GM23338 (cell line): Measurements from ENCODE around the gene AGAP1. TPM values are rescaled to one million over a fixed set of nuclear protein-coding genes. Genes with fewer than 3 reads are reported as not detected.
A peak's percentile ranks its signal among the peaks of the same experiment; 100 is the strongest.

ENCODE experiments used
- ATAC-seq: fragments of 200-7000 bp; cut with Tn5 transposase; 3 replicates; pipeline ENCODE4 v1.9.1; 2020
- DNase-seq: peaks from one replicate; pipeline ENCODE4 v3.0.0-alpha.2; 2015; ENCODE audit warnings: low spot score
- H2AFZ ChIP-seq: fragments of 200-600 bp; sonication (generic); 2 replicates; pipeline ENCODE4 v1.8.0; 2016; ENCODE audit warnings: antibody characterized with exemption, mild to moderate bottlenecking, moderate library complexity
- H3F3A ChIP-seq: fragments of 200-600 bp; sonication (generic); replicated peaks from 2 replicates; pipeline ENCODE4 v1.8.0; 2017; ENCODE audit warnings: antibody characterized with exemption, mixed run types, low read depth
- H3K27ac ChIP-seq: fragments of 200-600 bp; sonication (generic); 2 replicates; pipeline ENCODE4 v1.6.1; 2016; ENCODE audit warnings: low read depth
- H3K27me3 ChIP-seq: fragments of 200-600 bp; sonication (generic); 2 replicates; pipeline ENCODE4 v1.8.0; 2016; ENCODE audit warnings: mild to moderate bottlenecking, mixed run types, moderate library complexity; ENCODE audit not compliant: insufficient read depth
- H3K36me3 ChIP-seq: fragments of 200-600 bp; sonication (generic); 2 replicates; pipeline ENCODE4 v1.8.0; 2016; ENCODE audit warnings: mild to moderate bottlenecking; ENCODE audit not compliant: insufficient read depth
- H3K4me1 ChIP-seq: fragments of 200-600 bp; sonication (generic); 2 replicates; pipeline ENCODE4 v1.8.0; 2016; ENCODE audit warnings: mild to moderate bottlenecking, moderate library complexity; ENCODE audit not compliant: insufficient read depth
- H3K4me2 ChIP-seq: fragments of 200-600 bp; sonication (generic); 2 replicates; pipeline ENCODE4 v1.7.1; 2017; ENCODE audit warnings: mixed run types
- H3K4me3 ChIP-seq: fragments of 200-600 bp; sonication (generic); 2 replicates; pipeline ENCODE4 v1.6.1; 2016; ENCODE audit warnings: mixed run types
- H3K79me2 ChIP-seq: fragments of 200-600 bp; sonication (generic); replicated peaks from 2 replicates; pipeline ENCODE4 v1.8.0; 2017; ENCODE audit warnings: mild to moderate bottlenecking; ENCODE audit not compliant: insufficient read depth
- H3K9me2 ChIP-seq: fragments of 200-600 bp; sonication (generic); 2 replicates; pipeline ENCODE4 v1.8.0; 2017; ENCODE audit not compliant: insufficient read depth
- H4K20me1 ChIP-seq: fragments of 200-600 bp; sonication (generic); replicated peaks from 2 replicates; pipeline ENCODE4 v1.8.0; 2017; ENCODE audit warnings: mild to moderate bottlenecking; ENCODE audit not compliant: insufficient read depth
- H3K27ac Mint-ChIP-seq: 2 replicates; pipeline ENCODE4 v1.8.0; 2020; ENCODE audit warnings: inconsistent platforms, mild to moderate bottlenecking, moderate library complexity, mixed read lengths
- H3K27me3 Mint-ChIP-seq: 3 replicates; pipeline ENCODE4 v1.8.0; 2022; ENCODE audit warnings: low read depth, mild to moderate bottlenecking, moderate library complexity, mixed read lengths, inconsistent platforms; ENCODE audit not compliant: insufficient read depth, poor library complexity
- H3K36me3 Mint-ChIP-seq: 3 replicates; pipeline ENCODE4 v1.8.0; 2021; ENCODE audit warnings: low read depth, mild to moderate bottlenecking, inconsistent platforms, moderate library complexity, mixed read lengths
- H3K4me1 Mint-ChIP-seq: 3 replicates; pipeline ENCODE4 v1.8.0; 2020; ENCODE audit warnings: mild to moderate bottlenecking, inconsistent platforms, mixed read lengths
- H3K4me3 Mint-ChIP-seq: 3 replicates; pipeline ENCODE4 v1.8.0; 2021; ENCODE audit warnings: moderate library complexity, mild to moderate bottlenecking, inconsistent platforms, mixed read lengths
- H3K9me3 Mint-ChIP-seq: 3 replicates; pipeline ENCODE4 v1.8.0; 2020; ENCODE audit warnings: moderate library complexity, mild to moderate bottlenecking, inconsistent platforms, mixed read lengths
- ETS1 ChIP-seq: IDR thresholded peaks from 2 replicates; pipeline ENCODE4 v1.6.1; 2016; ENCODE audit warnings: antibody characterized with exemption
- EZH2phosphoT487 ChIP-seq: fragments of 200-600 bp; sonication (generic); IDR thresholded peaks from one replicate; pipeline ENCODE4 v1.8.1; 2018; ENCODE audit warnings: antibody characterized with exemption; ENCODE audit not compliant: unreplicated experiment
- NANOG ChIP-seq: IDR thresholded peaks from 2 replicates; pipeline ENCODE4 v1.6.1; 2016; ENCODE audit warnings: antibody characterized with exemption, borderline replicate concordance
- POLR2AphosphoS5 ChIP-seq: IDR thresholded peaks from 2 replicates; pipeline ENCODE4 v1.6.1; 2016; ENCODE audit warnings: antibody characterized with exemption, low read depth
- REST ChIP-seq: IDR thresholded peaks from one replicate; pipeline ENCODE4 v1.6.1; 2018; ENCODE audit warnings: antibody characterized with exemption; ENCODE audit not compliant: unreplicated experiment
- ZNF331 ChIP-seq: fragments of 250-450 bp; sonication (Bioruptor Pico); IDR thresholded peaks from 2 replicates; pipeline ENCODE4 v1.5.0; 2020; ENCODE audit warnings: low read depth, mild to moderate bottlenecking, moderate library complexity
- polyA plus RNA-seq: library from polyadenylated mRNA; unstranded; fragments of >200 nt; fragmentation: Nextera tagmentation; extraction: Ambion mirVana; gene quantifications from 2 replicates; pipeline ENCODE4 v1.2.1, GENCODE V29; 2016
- total RNA-seq: library from RNA; depleted of rRNA; stranded (reverse); fragments of >200 nt; shearing (Covaris generic); gene quantifications from 2 replicates; pipeline ENCODE4 v1.2.3, GENCODE V29; 2014

The AGAP1 gene
- total and polyA plus RNA-seq, 2 experiments from 2014 or later: 13.3 to 27.9 TPM

- no peak for TF ChIP-seq REST
- TF ChIP-seq ETS1: no peak
- no peak for TF ChIP-seq EZH2phosphoT487
Measured at GRCh38 chr2:235658351-235659174, 164.7 kb downstream of the AGAP1 start (continued).

- Histone ChIP-seq H3F3A (0 out of 2 replicates have a peak, but pooled peaks cover 4% of the 10 kb centered on the region), H3K36me3 (no peaks in the 10 kb centered on the region), H3K79me2 (peaks cover 83% of the 10 kb centered on the region), H3K4me2 (peak overlapping the region; percentile 42), H3K27ac (no peak overlapping the region), H3K27me3 (no peaks in the 10 kb centered on the region), H3K9me2 (0 out of 2 replicates have a peak, but pooled peaks cover 10% of the 10 kb centered on the region), H3K4me1 (peaks cover 54% of the 10 kb centered on the region), H2AFZ (no peak overlapping the region), H3K4me3 (no peak overlapping the region), H4K20me1 (peaks cover 3% of the 10 kb centered on the region; the same call in 1 of the 2 replicates)
- Mint-ChIP-seq H3K27me3 (peaks cover 5% of the 10 kb centered on the region), H3K4me3 (peak overlapping the region; percentile 58; the same call in 1 of the 3 replicates), H3K27ac (peak overlapping the region; percentile 97; the same call in 1 of the 2 replicates), H3K4me1 (peaks cover 66% of the 10 kb centered on the region), H3K9me3 (peaks cover 18% of the 10 kb centered on the region; the same call in 2 of the 3 replicates), H3K36me3 (peaks cover 22% of the 10 kb centered on the region)
- TF ChIP-seq EZH2phosphoT487 (no peak), POLR2AphosphoS5 (no peak)
- ATAC-seq: no peak
- DNase-seq: no peak
Measured at GRCh38 chr2:235659767-235660322, 166.0 kb downstream of the AGAP1 start.

- Histone ChIP-seq H3K27ac (no peak overlapping the region), H3K4me3 (no peak overlapping the region), H2AFZ (no peak overlapping the region), H3K27me3 (no peaks in the 10 kb centered on the region), H3F3A (0 out of 2 replicates have a peak, but pooled peaks cover 4% of the 10 kb centered on the region), H3K4me1 (peaks cover 58% of the 10 kb centered on the region), H3K36me3 (no peaks in the 10 kb centered on the region), H3K79me2 (peaks cover 83% of the 10 kb centered on the region), H3K9me2 (0 out of 2 replicates have a peak, but pooled peaks cover 10% of the 10 kb centered on the region), H3K4me2 (peak overlapping the region; percentile 57; the same call in 1 of the 2 replicates), H4K20me1 (peaks cover 3% of the 10 kb centered on the region; the same call in 1 of the 2 replicates)
- no peak for DNase-seq
- ATAC-seq: no peak
- TF ChIP-seq ZNF331 (no peak), NANOG (no peak)
- Mint-ChIP-seq H3K36me3 (peaks cover 14% of the 10 kb centered on the region), H3K4me3 (no peak overlapping the region; the same call in 2 of the 3 replicates), H3K27ac (peak overlapping the region; percentile 16; the same call in 1 of the 2 replicates), H3K27me3 (peaks cover 5% of the 10 kb centered on the region), H3K9me3 (peaks cover 16% of the 10 kb centered on the region; the same call in 2 of the 3 replicates), H3K4me1 (peaks cover 72% of the 10 kb centered on the region)
Measured at GRCh38 chr2:235660484-235661082, 166.7 kb downstream of the AGAP1 start.
